ENCODE measurements around the gene NES.

The NES gene

DNA sequence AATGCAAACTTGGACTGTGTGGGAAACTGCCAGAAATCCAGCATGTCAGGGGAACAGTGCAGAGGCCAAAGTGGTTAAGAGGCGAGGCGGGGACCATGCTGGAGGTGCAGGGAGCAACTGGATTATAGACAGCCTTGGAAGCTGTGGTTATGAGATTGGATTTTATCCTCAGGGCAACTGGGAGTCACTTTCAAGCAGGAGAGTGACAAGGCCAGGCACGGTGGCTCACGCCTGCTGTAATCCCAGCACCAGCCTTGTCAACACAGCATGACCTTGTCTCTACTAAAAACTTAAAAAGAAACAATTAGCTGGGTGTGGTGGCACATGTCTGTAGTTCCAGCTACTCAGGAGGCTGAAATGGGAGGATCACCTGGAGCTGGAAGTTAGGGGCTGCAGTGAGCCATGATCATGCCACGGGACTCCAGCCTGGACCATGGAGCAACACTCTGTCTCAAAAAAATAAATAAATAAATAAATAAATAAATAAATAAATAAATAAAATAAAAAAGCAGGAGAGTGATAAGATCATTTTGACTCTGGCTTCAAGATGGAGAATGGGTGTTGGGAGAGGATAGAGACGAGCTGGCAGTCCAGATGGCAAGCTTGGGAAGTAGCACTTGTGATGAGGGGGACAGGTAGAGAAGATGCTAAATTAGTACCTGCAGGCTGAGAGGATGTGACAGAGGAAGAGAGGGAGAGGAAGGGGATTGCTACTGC is 54.5 kb downstream of the NES start:
- no peak for DNase-seq (ENCODE audit: low read depth)

DNA sequence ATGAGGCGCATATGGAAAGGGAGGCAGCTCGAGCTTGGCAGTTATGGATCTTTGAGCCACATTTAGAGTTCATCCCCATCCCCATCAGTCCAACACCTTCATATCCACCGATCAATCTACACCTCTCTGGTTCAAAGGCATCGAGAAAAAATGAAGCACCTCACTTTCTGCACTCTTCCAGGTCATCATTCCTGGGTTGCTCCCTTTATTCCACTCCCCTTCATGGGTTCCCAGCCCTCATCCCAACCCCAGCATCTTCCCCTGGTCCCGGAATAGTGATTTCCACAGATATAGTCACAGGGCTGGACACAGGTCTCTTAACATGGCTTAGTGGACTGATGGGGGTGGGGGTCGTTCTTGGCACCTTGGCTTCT is 57.6 kb downstream of the NES start:
- no peak for DNase-seq (ENCODE audit: low read depth)

DNA sequence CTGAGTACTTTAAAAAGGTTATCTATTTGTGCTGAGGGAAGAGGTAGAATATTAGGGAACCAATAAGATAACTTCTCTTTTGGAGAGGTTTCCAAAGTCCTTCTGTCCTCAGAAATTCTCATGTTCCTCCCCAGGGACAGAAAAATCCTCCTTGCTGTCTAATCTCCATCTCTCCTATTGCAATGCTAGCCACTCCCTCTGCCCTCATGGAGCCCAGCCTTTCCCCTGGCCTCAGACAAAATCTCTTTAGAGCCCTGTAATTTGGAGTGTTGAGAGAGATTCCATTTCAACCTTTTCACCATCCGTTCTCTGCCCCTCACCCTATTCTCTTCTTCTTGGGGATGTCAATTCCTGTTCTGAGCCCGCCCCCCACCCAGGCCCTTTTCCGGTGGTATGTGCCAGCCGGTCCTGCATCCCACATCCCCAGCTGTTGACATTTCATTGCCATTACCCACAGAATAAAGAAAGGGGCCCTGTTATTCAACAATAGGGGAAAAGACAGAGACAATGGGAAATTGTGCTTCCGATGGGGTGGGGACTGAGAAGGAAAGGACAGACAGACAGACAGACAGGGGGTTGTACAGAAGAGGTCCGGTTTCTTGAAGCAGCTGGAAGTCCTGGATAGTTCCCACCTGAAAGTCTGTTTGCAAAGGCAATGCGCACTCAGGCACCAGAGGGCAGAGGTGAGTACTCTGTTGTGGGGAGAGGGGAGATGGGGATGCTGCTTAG is 58.2 kb downstream of the NES start, which contains the start of gene HAPLN2:
Gene HAPLN2, plus strand, starts transcription at position 563 of the 729 bp plus-strand sequence. CDS start 4,076 bp downstream, outside the sequence.
- no peak for DNase-seq (ENCODE audit: low read depth)

Measured in stimulated activated CD8-positive, alpha-beta memory T cell treated with anti-CD3 and anti-CD28 coated beads, Interleukin-12 subunit alpha, Interleukin-12 subunit beta, amount 100 ng/mL, for 4 hours (primary cell).